ENCODE measurements around the gene ORMDL2.

ORMDL2 gene

GRCh38 chr12:55820679-55821078 lies 2.8 kb downstream of the ORMDL2 start:
- peaks cover 52 to 72% (median 60%) of the 10 kb centered on the region in 11 experiments for H3K36me3 ChIP-seq
- peaks cover 29 to 45% (median 39%) of the 10 kb centered on the region in 10 experiments for H3K4me1 ChIP-seq
- TF ChIP-seq Cebpa-rat (IDR thresholded peaks at IDR 0.05) = no peak
- no peaks in the 10 kb centered on the region for H3K9me3 ChIP-seq (replicated peaks in 1 of 11)
- no peak overlapping the region for H3K4me2 ChIP-seq
- no peaks in the 10 kb centered on the region for H3K27me3 ChIP-seq
- no peak overlapping the region; a peak in 2 of 22 replicates for H3K9ac ChIP-seq
- peaks cover 1 to 62% (median 24%) of the 10 kb centered on the region in 11 experiments; a peak in 20 of 22 replicates for H4K20me1 ChIP-seq
- H3K4me3 ChIP-seq = no peak overlapping the region
- no peak overlapping the region for H3K27ac ChIP-seq

- no peak for TF ChIP-seq Cebpa-rat (IDR thresholded peaks at IDR 0.05)
- no peaks in the 10 kb centered on the region for H3K9me3 ChIP-seq (replicated peaks in 1 of 11)
- peaks cover 0 to 53% (median 16%) of the 10 kb centered on the region in 11 experiments; a peak in 13 of 22 replicates for H4K20me1 ChIP-seq
- no peak overlapping the region for H3K4me3 ChIP-seq
- H3K4me1 ChIP-seq = peaks cover 41 to 52% (median 46%) of the 10 kb centered on the region in 10 experiments
- no peak overlapping the region for H3K27ac ChIP-seq
- no peaks in the 10 kb centered on the region for H3K27me3 ChIP-seq
- H3K4me2 ChIP-seq = no peak overlapping the region
- H3K36me3 ChIP-seq = peaks cover 52 to 84% (median 65%) of the 10 kb centered on the region in 11 experiments
- no peak overlapping the region for H3K9ac ChIP-seq
These were observed 4.4 kb downstream of the ORMDL2 start for GRCh38 chr12:55822228-55822627.

GRCh38 chr12:55823419-55823818 lies 5.6 kb downstream of the ORMDL2 start:
- Histone ChIP-seq H3K4me2 (no peak overlapping the region), H3K4me3 (no peak overlapping the region), H3K36me3 (peaks cover 52 to 96% (median 76%) of the 10 kb centered on the region in 11 experiments), H3K9me3 (replicated peaks in 1 of 11) (no peaks in the 10 kb centered on the region), H3K4me1 (peaks cover 51 to 64% (median 58%) of the 10 kb centered on the region in 10 experiments), H3K27me3 (no peaks in the 10 kb centered on the region), H3K9ac (peak overlapping the region in 2 of 11 experiments; percentile 20 to 40; a peak in 2 of 22 replicates), H4K20me1 (peaks cover 0 to 52% (median 16%) of the 10 kb centered on the region in 11 experiments; a peak in 13 of 22 replicates), H3K27ac (no peak overlapping the region)
- no peak for TF ChIP-seq Cebpa-rat (IDR thresholded peaks at IDR 0.05)

- Histone ChIP-seq H3K36me3 (peaks cover 43 to 86% (median 66%) of the 10 kb centered on the region in 11 experiments), H3K27ac (no peak overlapping the region), H3K4me2 (peak overlapping the region; percentile 42 to 96 (median 85)), H3K27me3 (no peaks in the 10 kb centered on the region), H3K9me3 (replicated peaks in 1 of 11) (no peaks in the 10 kb centered on the region), H3K4me1 (peaks cover 45 to 57% (median 51%) of the 10 kb centered on the region in 10 experiments), H3K4me3 (peak overlapping the region in 3 of 10 experiments; percentile 2 to 17 (median 13); a peak in 4 of 20 replicates), H4K20me1 (peaks cover 0 to 40% (median 16%) of the 10 kb centered on the region in 11 experiments; a peak in 12 of 22 replicates), H3K9ac (peak overlapping the region in 9 of 11 experiments; percentile 10 to 63 (median 40); a peak in 12 of 22 replicates)
- TF ChIP-seq Cebpa-rat (IDR thresholded peaks at IDR 0.05) = no peak
These were observed 6.9 kb downstream of the ORMDL2 start for GRCh38 chr12:55824726-55825125.

- peak overlapping the region in 9 of 11 experiments; percentile 5 to 89 (median 81); a peak in 10 of 22 replicates for H3K27ac ChIP-seq
These were observed 10.0 kb downstream of the ORMDL2 start for GRCh38 chr12:55827806-55828205.

GRCh38 chr12:55828357-55828756 lies 10.5 kb downstream of the ORMDL2 start:
- Histone ChIP-seq H3K4me3 (peak overlapping the region; percentile 78 to 95 (median 90)), H3K36me3 (peaks cover 7 to 50% (median 29%) of the 10 kb centered on the region in 11 experiments; a peak in 19 of 22 replicates), H3K9me3 (replicated peaks in 1 of 11) (no peaks in the 10 kb centered on the region), H4K20me1 (peaks cover 0 to 21% (median 8%) of the 10 kb centered on the region in 11 experiments; a peak in 8 of 22 replicates), H3K4me2 (peak overlapping the region; percentile 77 to 96 (median 88)), H3K4me1 (peaks cover 65 to 75% (median 72%) of the 10 kb centered on the region in 10 experiments), H3K9ac (peak overlapping the region in 10 of 11 experiments; percentile 83 to 93 (median 87); a peak in 20 of 22 replicates), H3K27me3 (no peaks in the 10 kb centered on the region; a peak in 1 of 22 replicates), H3K27ac (peak overlapping the region; percentile 75 to 89 (median 81); a peak in 20 of 22 replicates)
- no peak for TF ChIP-seq Cebpa-rat (IDR thresholded peaks at IDR 0.05)

More at GRCh38 chr12:55827806-55828205, 10.0 kb downstream of the ORMDL2 start:
- Histone ChIP-seq H3K4me1 (peaks cover 65 to 75% (median 72%) of the 10 kb centered on the region in 10 experiments), H3K9me3 (replicated peaks in 1 of 11) (no peaks in the 10 kb centered on the region), H3K4me2 (peak overlapping the region; percentile 77 to 96 (median 88)), H3K4me3 (peak overlapping the region; percentile 27 to 95 (median 88); a peak in 16 of 20 replicates), H4K20me1 (peaks cover 0 to 26% (median 9%) of the 10 kb centered on the region in 11 experiments; a peak in 8 of 22 replicates), H3K27me3 (no peaks in the 10 kb centered on the region; a peak in 1 of 22 replicates), H3K36me3 (peaks cover 12 to 56% (median 35%) of the 10 kb centered on the region in 11 experiments), H3K9ac (peak overlapping the region in 10 of 11 experiments; percentile 3 to 88 (median 61); a peak in 15 of 22 replicates)
- TF ChIP-seq Cebpa-rat (IDR thresholded peaks at IDR 0.05) = no peak

GRCh38 chr12:55829967-55830600 lies 12.2 kb downstream of the ORMDL2 start:
- peak overlapping the region; percentile 78 to 95 (median 90) for H3K4me3 ChIP-seq
- peaks cover 0 to 5% (median 2%) of the 10 kb centered on the region in 11 experiments; a peak in 7 of 22 replicates for H4K20me1 ChIP-seq
- H3K27ac ChIP-seq = peak overlapping the region; percentile 71 to 89 (median 80)
- H3K4me2 ChIP-seq = peak overlapping the region; percentile 83 to 99 (median 95)
- peaks cover 0 to 33% (median 14%) of the 10 kb centered on the region in 11 experiments; a peak in 15 of 22 replicates for H3K36me3 ChIP-seq
- no peak for TF ChIP-seq Cebpa-rat (IDR thresholded peaks at IDR 0.05)
- peak overlapping the region; percentile 83 to 93 (median 87) for H3K9ac ChIP-seq
- H3K27me3 ChIP-seq = no peaks in the 10 kb centered on the region; a peak in 1 of 22 replicates
- no peaks in the 10 kb centered on the region for H3K9me3 ChIP-seq (replicated peaks in 1 of 11)
- peaks cover 54 to 62% (median 58%) of the 10 kb centered on the region in 10 experiments for H3K4me1 ChIP-seq

GRCh38 chr12:55830601-55831446 lies 13.0 kb downstream of the ORMDL2 start:
- Histone ChIP-seq H3K27ac (peak overlapping the region; percentile 71 to 89 (median 80)), H4K20me1 (peaks cover 0 to 1% (median 0%) of the 10 kb centered on the region in 11 experiments; a peak in 3 of 22 replicates), H3K4me1 (peaks cover 47 to 58% (median 51%) of the 10 kb centered on the region in 10 experiments), H3K27me3 (no peaks in the 10 kb centered on the region; a peak in 1 of 22 replicates), H3K36me3 (peaks cover 0 to 27% (median 14%) of the 10 kb centered on the region in 11 experiments; a peak in 14 of 22 replicates), H3K9me3 (replicated peaks in 1 of 11) (no peaks in the 10 kb centered on the region), H3K4me3 (peak overlapping the region; percentile 78 to 95 (median 90)), H3K9ac (peak overlapping the region; percentile 83 to 93 (median 87)), H3K4me2 (peak overlapping the region; percentile 83 to 99 (median 95))
- TF ChIP-seq Cebpa-rat (IDR thresholded peaks at IDR 0.05) = no peak

All from BLaER1 treated with 17β-estradiol and CSF1 and Interleukin-3, amounts not matched to agents 10 nM and 100 nM (cell line).